CD4-positive, alpha-beta memory T cell (primary cell): ENCODE results near the gene TOMM22. TPM values are rescaled to one million over a fixed set of nuclear protein-coding genes. Genes with fewer than 3 reads are reported as not detected.
A peak's percentile ranks its signal among the peaks of the same experiment; 100 is the strongest.

Experiments
- CTCF ChIA-PET: fragments of 350-600 bp; sonication (Branson Sonifier 250); formaldehyde crosslinking; loops from one replicate; lab custom pipeline; 2021; ENCODE audit warnings: inconsistent platforms; ENCODE audit not compliant: partially characterized antibody; lab: Charles Lee
- POLR2A ChIA-PET: fragments of 350-600 bp; sonication (Branson Sonifier 250); formaldehyde crosslinking; loops from one replicate; lab custom pipeline; 2021; ENCODE audit not compliant: partially characterized antibody; lab: Charles Lee
- DNase-seq, 5 donors: peaks; one replicate each; pipeline versions ENCODE4 v3.0.0 to v3.0.0-alpha.2; 2020 to 2022; ENCODE audit warnings: mixed read lengths in 1 of 5
- H3K27ac ChIP-seq: one replicate; pipeline ENCODE4 v1.7.0; 2013; ENCODE audit warnings: low read depth, low read length
- H3K27me3 ChIP-seq: 2 replicates; pipeline ENCODE4 v1.7.0; 2013; ENCODE audit warnings: mild to moderate bottlenecking, low read length, moderate library complexity; ENCODE audit not compliant: insufficient read depth
- H3K36me3 ChIP-seq: 2 replicates; pipeline ENCODE4 v1.7.0; 2013; ENCODE audit warnings: mild to moderate bottlenecking, low read length, moderate library complexity; ENCODE audit not compliant: insufficient read depth
- H3K4me1 ChIP-seq: 2 replicates; pipeline ENCODE4 v1.7.0; 2013; ENCODE audit warnings: mild to moderate bottlenecking, low read length, moderate library complexity; ENCODE audit not compliant: insufficient read depth
- H3K4me3 ChIP-seq, 2 donors: one replicate each; pipeline ENCODE4 v1.7.0; 2013; ENCODE audit warnings: low read length in 2 of 2, mild to moderate bottlenecking in 1 of 2
- H3K9me3 ChIP-seq, 2 donors: one replicate each; pipeline ENCODE4 v1.7.0; 2013; ENCODE audit warnings: low read length in 2 of 2, control low read depth in 1 of 2; ENCODE audit not compliant: control insufficient read depth in 1 of 2
- H3K27ac Mint-ChIP-seq, 7 donors: one replicate each; pipeline ENCODE4 v1.8.0; 2020 to 2021; ENCODE audit warnings: mixed read lengths in 7 of 7, mild to moderate bottlenecking in 6 of 7, inconsistent platforms in 3 of 7, moderate library complexity in 3 of 7
- H3K27me3 Mint-ChIP-seq, 2 donors: one replicate each; pipeline ENCODE4 v1.8.0; 2020 to 2021; ENCODE audit warnings: mixed read lengths in 2 of 2
- H3K36me3 Mint-ChIP-seq, 2 donors: one replicate each; pipeline ENCODE4 v1.8.0; 2020 to 2021; ENCODE audit warnings: mixed read lengths in 2 of 2, inconsistent platforms in 1 of 2, mild to moderate bottlenecking in 1 of 2
- H3K4me1 Mint-ChIP-seq, 4 donors: one replicate each; pipeline ENCODE4 v1.8.0; 2020 to 2021; ENCODE audit warnings: mixed read lengths in 4 of 4, mild to moderate bottlenecking in 1 of 4
- H3K4me3 Mint-ChIP-seq, 8 donors: one replicate each; pipeline ENCODE4 v1.8.0; 2020 to 2021; ENCODE audit warnings: mixed read lengths in 8 of 8, mild to moderate bottlenecking in 7 of 8, moderate library complexity in 6 of 8, inconsistent platforms in 3 of 8
- H3K9me3 Mint-ChIP-seq, 8 donors: one replicate each; pipeline ENCODE4 v1.8.0; 2020 to 2021; ENCODE audit warnings: mixed read lengths in 8 of 8, mild to moderate bottlenecking in 5 of 8, inconsistent platforms in 3 of 8, moderate library complexity in 1 of 8
- intact Hi-C: fragments of 100-400 bp; cut with micrococcal nuclease; formaldehyde crosslinking; loops from one replicate; pipeline ENCODE4 v1.15.1; 2023
- polyA plus RNA-seq, 2 donors: library from polyadenylated mRNA; unstranded; fragments of 300-500 nt; fragmentation: Illumina TruSeq; gene quantifications; one replicate each; pipeline ENCODE4 v1.2.3, GENCODE V29; 2021
- total RNA-seq, 2 experiments: library from RNA; stranded (reverse); gene quantifications; one replicate each; pipeline ENCODE4 v1.2.3, GENCODE V29; 2021

The TOMM22 gene
- total and polyA plus RNA-seq, 4 experiments from 2014 or later, result 41.2 to 78.9 (median 51.3) TPM

DNA sequence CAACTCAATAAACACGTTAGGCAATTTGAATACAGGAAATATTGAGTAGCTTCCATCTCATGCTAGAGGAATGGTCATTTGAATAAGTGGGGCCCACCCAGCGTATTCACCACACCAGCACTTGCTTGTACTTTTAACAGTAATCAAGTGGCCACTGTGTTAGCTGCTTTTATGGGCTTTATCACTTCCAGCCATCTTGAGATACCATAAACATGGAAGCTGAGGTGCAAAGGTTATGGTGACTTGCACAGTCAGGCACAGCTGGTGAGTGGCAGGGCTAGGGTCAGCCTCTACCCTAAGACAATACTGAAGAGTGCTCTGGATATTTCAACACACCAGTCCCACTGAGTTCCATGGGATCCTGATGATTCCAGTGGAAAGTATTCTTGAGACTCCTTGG, 12.3 kb downstream of the TOMM22 start:
- Mint-ChIP-seq H3K4me3 (no peak overlapping the region), H3K4me1 (peaks cover 44 to 66% (median 53%) of the 10 kb centered on the region in 4 donors), H3K9me3 (no peaks in the 10 kb centered on the region), H3K27me3 (no peaks in the 10 kb centered on the region), H3K27ac (peak overlapping the region in 1 of 7 donors; percentile 36), H3K36me3 (peaks cover 13 to 40% of the 10 kb centered on the region in 2 donors)
- Histone ChIP-seq H3K27me3 (no peaks in the 10 kb centered on the region), H3K4me3 (no peak overlapping the region), H3K9me3 (no peaks in the 10 kb centered on the region), H3K4me1 (peaks cover 33% of the 10 kb centered on the region), H3K36me3 (peaks cover 7% of the 10 kb centered on the region), H3K27ac (no peak overlapping the region)
- CTCF ChIA-PET, result no interaction called here
- POLR2A ChIA-PET, result interaction anchor here (1.3 to 8.5 kb wide), 4 partner anchors 11 to 60 kb away, joined by 3 to 84 read pairs (median 8); partner anchors contain the start of genes GTPBP1 and TOMM22
- intact Hi-C loops, result no loop called here
- DNase-seq, result no peak

DNA sequence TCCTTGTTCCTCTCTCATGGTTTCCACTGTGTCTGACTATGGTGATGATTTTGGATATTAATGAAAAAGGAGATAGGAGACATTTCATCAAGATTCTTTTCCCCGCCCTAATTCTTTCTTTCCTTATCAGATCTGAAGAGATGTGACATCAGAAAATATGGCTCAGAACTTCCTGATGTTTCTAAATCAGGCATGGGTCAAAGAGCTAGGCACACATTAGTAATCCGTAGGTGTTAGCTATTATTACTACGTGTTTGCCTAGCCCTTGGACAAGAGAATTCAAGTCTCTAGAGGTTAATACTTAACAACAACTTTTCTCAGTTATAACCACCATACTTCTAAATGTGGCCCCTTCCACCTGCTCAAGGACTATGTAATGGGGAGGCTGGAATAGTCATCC, 13.2 kb downstream of the TOMM22 start:
- no peaks in the 10 kb centered on the region for H3K27me3 ChIP-seq
- Mint-ChIP-seq H3K27ac (peak overlapping the region in 5 of 7 donors; percentile 36 to 67 (median 42)), H3K27me3 (no peaks in the 10 kb centered on the region), H3K36me3 (peaks cover 7 to 42% of the 10 kb centered on the region in 2 donors), H3K9me3 (no peaks in the 10 kb centered on the region), H3K4me1 (peaks cover 52 to 75% (median 62%) of the 10 kb centered on the region in 4 donors), H3K4me3 (peak overlapping the region in 1 of 8 donors; percentile 40)
- H3K27ac ChIP-seq, result no peak overlapping the region
- peaks cover 42% of the 10 kb centered on the region for H3K4me1 ChIP-seq
- ChIA-PET CTCF (interaction anchor here (0.9 to 1.0 kb wide), 2 partner anchors 11 to 13 kb away, joined by 3 to 5 read pairs; partner anchors contain the start of gene GTPBP1), POLR2A (interaction anchor here (2.3 to 8.5 kb wide), 3 partner anchors 11 to 60 kb away, joined by 5 to 84 read pairs (median 30); partner anchors contain the start of genes GTPBP1 and TOMM22)
- intact Hi-C loops, result no loop called here
- no peak for DNase-seq
- H3K36me3 ChIP-seq, result peaks cover 2% of the 10 kb centered on the region
- H3K4me3 ChIP-seq, result no peak overlapping the region
- H3K9me3 ChIP-seq, result no peaks in the 10 kb centered on the region

DNA sequence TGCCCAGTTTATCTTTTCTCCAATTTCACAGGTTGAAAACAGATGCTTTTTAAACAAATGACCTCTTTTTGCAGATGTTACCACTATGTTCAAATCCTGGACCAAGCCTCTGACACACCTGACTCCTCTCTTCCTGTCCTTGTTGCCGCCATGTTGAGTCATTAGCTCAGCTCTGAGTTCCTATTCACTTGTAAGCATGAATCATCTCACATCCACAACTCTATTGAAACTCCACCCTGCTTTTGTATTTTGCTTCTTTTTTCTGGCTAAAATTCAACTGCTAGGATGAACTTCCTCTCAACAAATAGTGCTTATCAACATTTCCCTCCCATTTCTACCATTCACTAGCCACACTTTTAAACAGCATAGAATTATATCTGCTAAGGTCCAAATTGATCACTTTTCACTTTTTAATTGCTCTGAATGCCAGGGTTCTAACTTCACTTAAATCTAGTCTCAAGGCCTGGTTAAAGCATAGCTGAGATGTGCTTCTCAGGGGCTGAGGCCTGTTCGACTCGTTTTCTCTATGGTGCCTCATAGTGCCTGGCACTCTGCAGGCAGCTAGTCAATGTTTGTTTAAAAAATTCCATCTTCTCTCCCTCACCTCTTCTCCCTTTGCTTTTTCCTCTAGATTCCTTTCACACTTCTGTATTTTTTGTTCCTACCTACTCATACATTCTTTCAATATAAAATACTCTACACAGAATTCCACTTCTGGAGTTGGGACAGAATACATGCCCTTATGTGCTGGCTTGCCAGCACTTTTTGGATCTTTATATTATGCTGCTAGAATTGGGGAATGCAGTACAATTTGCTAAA, 15.1 kb downstream of the TOMM22 start:
- H3K36me3 ChIP-seq, result no peaks in the 10 kb centered on the region
- H3K27ac ChIP-seq, result peak overlapping the region; percentile 36
- Mint-ChIP-seq H3K4me3 (peak overlapping the region in 7 of 8 donors; percentile 16 to 93 (median 56)), H3K27me3 (peaks cover 0 to 4% of the 10 kb centered on the region in 2 donors), H3K9me3 (peaks cover 0 to 5% (median 0%) of the 10 kb centered on the region in 8 donors), H3K27ac (peak overlapping the region; percentile 56 to 99 (median 80)), H3K36me3 (peaks cover 3 to 44% of the 10 kb centered on the region in 2 donors), H3K4me1 (peaks cover 58 to 80% (median 68%) of the 10 kb centered on the region in 4 donors)
- ChIA-PET POLR2A (interaction anchor here (1.1 to 8.5 kb wide), 7 partner anchors 9 to 55 kb away, joined by 3 to 84 read pairs (median 27); partner anchors contain the start of genes GTPBP1 and TOMM22), CTCF (interaction anchor here (5.2 kb wide), 1 partner anchor 15 kb away, joined by 49 read pairs; the partner anchor contains the start of gene TOMM22)
- H3K27me3 ChIP-seq, result no peaks in the 10 kb centered on the region
- H3K4me1 ChIP-seq, result peaks cover 50% of the 10 kb centered on the region
- H3K4me3 ChIP-seq, result no peak overlapping the region
- peak in 1 of 5 donors; percentile 73 for DNase-seq
- no peaks in the 10 kb centered on the region for H3K9me3 ChIP-seq
- intact Hi-C loops, result no loop called here

DNA sequence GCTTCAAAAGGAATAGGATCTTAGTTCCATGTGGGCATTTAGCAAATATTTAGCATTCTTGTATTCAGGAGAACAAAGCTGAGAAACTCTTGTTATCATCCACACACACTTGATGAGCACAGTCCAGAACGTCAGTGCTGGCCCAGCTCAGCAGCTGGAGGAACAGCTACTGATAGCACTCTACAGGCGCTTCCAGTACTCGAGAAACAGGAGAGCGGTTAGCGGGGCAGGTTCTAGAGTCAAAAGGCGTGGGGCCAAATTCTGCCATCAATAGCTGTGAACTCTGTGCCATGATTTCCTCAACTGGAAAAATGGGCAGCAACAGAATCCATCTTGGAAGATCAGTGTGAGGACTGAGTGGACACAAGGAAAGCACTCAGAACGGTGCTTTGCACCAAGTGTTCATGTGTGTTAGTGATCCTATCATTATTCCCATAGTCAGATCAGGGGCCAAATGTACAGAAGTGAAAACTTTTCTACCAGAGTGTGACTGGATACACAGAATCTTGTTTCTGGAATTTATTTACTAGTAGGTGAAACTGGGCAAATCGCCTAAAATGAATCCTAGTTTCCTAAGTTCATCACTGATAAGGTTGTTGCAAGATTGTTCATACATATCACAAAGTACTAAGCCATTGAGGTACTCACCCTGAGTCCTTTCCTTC, 15.8 kb downstream of the TOMM22 start:
- intact Hi-C loops, result no loop called here
- Histone ChIP-seq H3K4me3 (no peak overlapping the region), H3K36me3 (no peaks in the 10 kb centered on the region), H3K9me3 (no peaks in the 10 kb centered on the region), H3K4me1 (peaks cover 52% of the 10 kb centered on the region), H3K27me3 (no peaks in the 10 kb centered on the region), H3K27ac (peak overlapping the region; percentile 36)
- Mint-ChIP-seq H3K27me3 (peaks cover 0 to 4% of the 10 kb centered on the region in 2 donors), H3K27ac (peak overlapping the region; percentile 56 to 100 (median 98)), H3K36me3 (peaks cover 3 to 41% of the 10 kb centered on the region in 2 donors), H3K4me3 (peak overlapping the region; percentile 7 to 93 (median 51)), H3K9me3 (peaks cover 0 to 5% (median 0%) of the 10 kb centered on the region in 8 donors), H3K4me1 (peaks cover 58 to 78% (median 66%) of the 10 kb centered on the region in 4 donors)
- ChIA-PET CTCF (interaction anchor here (1.2 to 5.2 kb wide), 2 partner anchors 16 to 71 kb away, joined by 3 to 49 read pairs; partner anchors contain the start of gene TOMM22), POLR2A (interaction anchor here (1.4 to 8.5 kb wide), 6 partner anchors 8 to 54 kb away, joined by 3 to 84 read pairs (median 28); partner anchors contain the start of genes GTPBP1 and TOMM22)
- DNase-seq, result peak in 1 of 5 donors; percentile 39

DNA sequence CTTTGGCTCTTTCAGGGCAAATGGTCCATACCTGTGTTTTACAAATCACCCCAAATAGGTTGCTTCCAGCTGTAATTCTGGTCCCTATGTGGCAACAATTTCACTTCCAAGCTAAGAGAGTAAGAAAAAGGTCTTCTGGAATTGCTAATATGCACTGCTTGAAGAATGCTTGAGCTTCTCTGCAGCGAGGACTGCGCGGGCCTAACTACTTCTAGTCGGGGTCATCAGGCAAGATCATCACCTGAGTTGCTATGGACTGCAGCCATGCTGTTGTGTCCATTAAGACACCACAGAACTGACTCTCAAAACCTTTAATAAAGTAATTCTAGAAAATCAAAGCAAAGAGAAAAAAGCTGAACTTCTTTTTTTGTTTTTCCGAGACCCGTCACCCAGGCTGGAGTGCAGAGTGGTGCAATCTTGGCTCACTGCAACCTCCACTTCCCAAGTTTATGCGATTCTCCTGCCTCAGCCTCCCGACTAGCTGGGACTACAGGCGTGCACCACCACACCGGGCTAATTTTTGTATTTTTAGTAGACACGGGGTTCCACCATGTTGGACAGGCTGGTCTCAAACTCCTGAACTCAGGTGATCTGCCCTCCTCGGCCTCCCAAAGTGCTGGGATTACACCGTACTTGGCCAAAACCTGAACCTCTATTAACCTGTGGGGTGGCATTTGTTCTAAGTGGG, 16.8 kb downstream of the TOMM22 start:
- Mint-ChIP-seq H3K4me3 (peak overlapping the region in 7 of 8 donors; percentile 72 to 93 (median 91)), H3K36me3 (peaks cover 3 to 33% of the 10 kb centered on the region in 2 donors), H3K9me3 (peaks cover 0 to 5% (median 0%) of the 10 kb centered on the region in 8 donors), H3K27ac (peak overlapping the region; percentile 98 to 100 (median 98)), H3K4me1 (peaks cover 51 to 69% (median 60%) of the 10 kb centered on the region in 4 donors), H3K27me3 (peaks cover 0 to 4% of the 10 kb centered on the region in 2 donors)
- ChIA-PET POLR2A (interaction anchor here (0.9 to 8.5 kb wide), 16 partner anchors 7 to 1055 kb away, joined by 3 to 84 read pairs (median 4); partner anchors contain the start of genes CBX6, CBY1, FAM227A and GTPBP1), CTCF (interaction anchor here (1.2 to 5.2 kb wide), 4 partner anchors 17 to 646 kb away, joined by 3 to 49 read pairs (median 5); partner anchors contain the start of gene TOMM22)
- Histone ChIP-seq H3K9me3 (no peaks in the 10 kb centered on the region), H3K27ac (peak overlapping the region; percentile 98), H3K36me3 (no peaks in the 10 kb centered on the region), H3K4me3 (no peak overlapping the region), H3K27me3 (no peaks in the 10 kb centered on the region), H3K4me1 (peaks cover 52% of the 10 kb centered on the region)
- peak in 1 of 5 donors; percentile 9 for DNase-seq
- intact Hi-C loops, result no loop called here

DNA sequence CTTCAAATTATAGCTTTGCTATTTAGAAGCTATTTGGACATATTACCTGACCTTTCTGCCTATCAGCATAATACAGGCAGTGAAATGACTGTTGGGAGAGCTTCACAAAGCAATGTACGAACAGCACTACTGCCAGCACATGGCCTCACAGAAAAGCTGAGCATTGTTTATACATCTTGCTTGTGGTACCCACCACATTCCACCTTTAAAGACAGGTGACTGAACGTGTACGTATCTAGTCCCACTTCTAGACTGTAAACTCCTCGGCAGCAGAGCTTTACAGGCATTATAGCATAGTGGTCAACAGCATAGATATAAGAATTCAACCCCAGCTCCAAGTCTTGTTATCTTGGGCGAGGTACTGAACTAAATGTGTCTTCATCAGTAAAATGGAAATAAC, 17.4 kb downstream of the TOMM22 start:
- intact Hi-C loops, result no loop called here
- Mint-ChIP-seq H3K4me1 (peaks cover 52 to 66% (median 57%) of the 10 kb centered on the region in 4 donors), H3K27me3 (peaks cover 0 to 4% of the 10 kb centered on the region in 2 donors), H3K9me3 (peaks cover 0 to 5% (median 0%) of the 10 kb centered on the region in 8 donors), H3K36me3 (peaks cover 3 to 33% of the 10 kb centered on the region in 2 donors), H3K4me3 (peak overlapping the region; percentile 90 to 94 (median 92)), H3K27ac (peak overlapping the region; percentile 98 to 100 (median 98))
- H3K4me3 ChIP-seq, result peak overlapping the region; percentile 13 to 79
- CTCF ChIA-PET, result interaction anchor here (1.9 to 5.2 kb wide), 3 partner anchors 17 to 647 kb away, joined by 5 to 49 read pairs (median 5); partner anchors contain the start of gene TOMM22
- POLR2A ChIA-PET, result interaction anchor here (0.9 to 8.5 kb wide), 14 partner anchors 8 to 1056 kb away, joined by 3 to 84 read pairs (median 4); partner anchors contain the start of genes CBX6, CBY1, FAM227A and SUN2
- H3K27me3 ChIP-seq, result no peaks in the 10 kb centered on the region
- peaks cover 52% of the 10 kb centered on the region for H3K4me1 ChIP-seq
- DNase-seq, result no peak
- no peaks in the 10 kb centered on the region for H3K9me3 ChIP-seq
- H3K27ac ChIP-seq, result peak overlapping the region; percentile 98
- no peaks in the 10 kb centered on the region for H3K36me3 ChIP-seq
